ENCODE results near the gene TM2D3.
A peak's percentile ranks its signal among the peaks of the same experiment; 100 is the strongest.

Gene TM2D3, protein sequence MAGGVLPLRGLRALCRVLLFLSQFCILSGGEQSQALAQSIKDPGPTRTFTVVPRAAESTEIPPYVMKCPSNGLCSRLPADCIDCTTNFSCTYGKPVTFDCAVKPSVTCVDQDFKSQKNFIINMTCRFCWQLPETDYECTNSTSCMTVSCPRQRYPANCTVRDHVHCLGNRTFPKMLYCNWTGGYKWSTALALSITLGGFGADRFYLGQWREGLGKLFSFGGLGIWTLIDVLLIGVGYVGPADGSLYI

DNA sequence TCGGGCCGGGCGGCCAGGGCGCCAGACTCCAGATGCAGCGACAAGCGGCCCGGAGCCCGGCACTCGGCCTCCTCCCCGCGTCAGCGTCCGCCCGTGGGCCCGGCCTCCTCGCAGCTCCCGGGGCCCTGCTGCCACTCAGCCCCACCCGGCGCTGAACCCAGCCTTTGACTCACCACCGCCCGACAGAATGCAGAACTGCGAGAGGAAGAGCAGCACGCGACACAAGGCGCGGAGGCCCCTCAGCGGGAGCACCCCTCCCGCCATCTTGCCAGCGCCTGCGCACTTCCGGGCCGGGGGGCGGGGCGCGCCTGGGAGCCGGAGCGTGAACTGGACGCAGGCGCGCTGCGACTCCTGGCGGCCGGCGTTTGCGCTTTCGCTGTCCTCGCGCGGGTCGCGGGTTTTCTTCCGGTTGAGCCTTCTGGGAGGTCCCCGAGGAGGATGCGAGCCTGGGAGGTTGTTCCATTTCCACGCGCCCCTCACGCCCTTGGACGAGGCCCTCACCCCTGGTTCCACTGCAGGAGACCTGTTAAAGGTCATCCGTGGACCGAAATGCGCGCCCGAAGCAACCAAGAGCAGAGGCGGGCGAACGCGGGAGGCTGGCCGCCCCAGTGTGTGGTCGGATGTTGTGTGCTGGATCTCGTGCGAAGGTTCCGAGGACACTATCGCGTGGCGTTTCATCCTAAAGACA lies at the start of gene TM2D3:
TM2D3 (minus strand) TSS at position 284 of the 688 bp plus-strand sequence; CDS start at position 264, 20 bp downstream.
- peak; percentile 93 for DNase-seq (ENCODE audit: low spot score)

DNA sequence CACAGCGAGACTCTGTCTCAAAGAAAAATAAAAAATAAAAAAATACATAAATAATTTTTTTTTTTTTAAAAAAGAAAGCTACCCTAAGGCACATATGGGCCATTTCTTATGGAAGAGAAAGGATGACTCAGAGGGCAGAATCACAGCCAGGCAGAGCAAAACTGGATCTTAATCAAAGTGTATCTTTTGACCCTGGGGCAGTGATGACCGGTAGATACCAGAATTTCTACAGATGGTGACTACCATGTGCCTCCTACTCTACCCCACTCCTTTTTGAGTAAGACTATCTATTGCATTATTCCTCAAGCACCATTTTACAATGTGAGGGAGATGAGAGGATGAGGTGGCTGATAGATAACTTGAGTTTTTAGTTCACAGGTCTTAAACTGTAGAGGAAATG lies 46.1 kb upstream of the TM2D3 start:
- no peak for DNase-seq (ENCODE audit: low spot score)

DNA sequence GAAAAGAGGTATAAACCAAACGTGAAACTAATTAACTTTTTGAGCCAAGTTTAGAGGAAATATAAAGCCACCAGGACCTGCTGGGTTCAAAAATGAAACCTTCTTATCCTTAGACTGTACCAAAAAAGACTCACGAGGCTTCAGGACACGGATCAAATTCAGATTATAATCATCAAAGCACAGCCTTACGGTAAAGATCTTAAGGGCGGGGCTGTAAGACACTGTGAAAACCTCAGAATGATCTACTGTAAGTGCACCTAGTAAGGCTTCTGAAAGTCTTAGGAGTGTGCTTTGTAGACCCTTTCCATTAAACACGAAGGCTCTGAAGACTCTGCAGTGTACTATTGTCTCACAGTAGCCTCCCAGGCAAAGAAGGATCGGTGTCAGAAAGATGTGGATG lies 45.3 kb upstream of the TM2D3 start:
- DNase-seq (ENCODE audit: low spot score) = no peak

DNA sequence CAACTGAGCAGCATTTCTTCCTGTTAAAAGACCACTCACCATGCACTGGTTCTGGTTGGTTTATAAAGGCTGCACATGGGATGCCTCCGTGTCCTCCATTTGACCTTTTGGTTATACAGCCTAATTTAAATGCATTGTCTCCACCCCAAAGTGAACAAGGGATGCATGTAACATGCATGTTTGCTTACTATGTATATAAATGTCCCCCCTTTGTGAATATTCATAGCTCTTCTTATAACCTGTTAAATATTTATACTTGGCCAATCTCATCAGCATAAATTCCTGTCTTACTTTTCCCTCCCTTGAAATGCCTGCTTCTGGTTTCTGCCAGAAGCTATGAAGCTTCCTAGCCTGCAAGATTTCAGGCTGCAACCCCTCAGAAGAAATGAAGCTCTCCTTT lies 44.6 kb upstream of the TM2D3 start:
- no peak for DNase-seq (ENCODE audit: low spot score)

DNA sequence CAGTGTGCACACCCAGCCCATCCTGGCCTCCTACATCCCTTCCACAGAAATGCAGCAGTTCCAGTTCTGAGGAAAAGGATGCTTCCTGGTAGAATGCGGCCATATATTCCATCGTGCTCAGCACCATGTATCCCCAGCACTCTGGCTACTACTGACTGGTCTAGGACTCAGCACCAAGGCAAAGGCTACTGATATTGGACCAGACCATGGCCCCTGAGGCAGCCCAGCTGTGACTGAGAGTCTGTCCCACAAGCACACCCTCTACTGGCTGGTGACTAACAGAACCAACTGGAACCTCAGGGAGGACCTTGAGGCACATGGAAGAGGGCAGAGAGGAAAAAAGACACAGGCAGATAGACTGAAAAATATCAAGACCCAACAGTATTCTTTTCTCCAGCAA lies 42.1 kb upstream of the TM2D3 start:
- DNase-seq (ENCODE audit: low spot score) = no peak

DNA sequence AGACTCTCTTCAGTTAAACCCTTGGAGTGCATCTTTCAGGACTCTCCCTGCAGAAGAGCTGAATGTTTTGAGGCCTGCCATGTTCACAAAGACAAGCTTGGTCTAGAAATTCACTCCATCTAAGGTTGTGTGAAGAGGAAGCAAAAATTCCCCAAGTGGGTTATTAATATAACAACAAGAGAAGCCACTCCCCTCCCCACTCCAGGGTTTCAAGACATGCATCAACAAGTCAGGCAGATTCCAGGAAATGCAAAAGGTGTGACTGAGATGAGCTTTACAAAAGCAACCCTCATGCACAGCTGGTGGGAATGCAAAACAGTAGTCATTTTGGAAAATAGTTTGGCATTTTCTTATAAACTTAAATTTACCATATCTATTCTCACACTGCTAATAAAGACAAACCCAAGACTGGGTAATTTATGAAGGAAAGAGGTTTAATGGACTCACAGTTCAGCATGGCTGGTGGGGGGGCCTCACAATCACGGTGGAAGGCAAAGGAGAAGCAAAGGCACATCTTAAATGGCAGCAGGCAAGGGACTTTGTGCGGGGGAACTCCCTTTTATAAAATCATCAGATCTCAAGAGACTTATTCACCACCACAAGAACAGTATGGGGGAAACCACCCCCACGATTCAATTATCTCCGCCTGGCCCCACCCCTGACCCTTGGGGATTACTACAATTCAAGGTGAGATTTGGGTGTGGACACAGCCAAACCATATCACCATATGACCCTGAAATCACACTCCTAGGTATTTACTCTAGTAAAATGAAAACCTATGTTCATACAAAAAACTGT lies 40.8 kb upstream of the TM2D3 start:
- no peak for DNase-seq (ENCODE audit: low spot score)

DNA sequence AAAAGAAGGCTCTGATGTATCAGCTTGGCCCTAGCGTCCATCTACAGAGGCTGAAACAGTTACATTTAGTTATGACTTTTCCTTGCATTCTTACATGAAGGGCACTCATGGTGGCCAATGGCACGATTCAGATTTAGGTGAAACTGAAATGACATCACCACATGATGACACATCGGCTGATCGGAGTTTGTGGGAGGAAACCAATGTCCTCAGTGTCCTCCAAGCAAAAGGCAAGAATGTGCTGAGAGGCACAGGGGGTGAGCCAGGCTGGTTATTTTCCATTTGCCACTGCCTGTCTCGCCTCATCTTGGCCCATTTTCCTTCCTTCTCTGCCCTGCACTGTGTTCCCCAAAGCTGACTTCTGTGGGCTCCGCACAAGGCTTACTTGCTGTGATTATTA lies 37.7 kb upstream of the TM2D3 start:
- DNase-seq (ENCODE audit: low spot score) = no peak

DNA sequence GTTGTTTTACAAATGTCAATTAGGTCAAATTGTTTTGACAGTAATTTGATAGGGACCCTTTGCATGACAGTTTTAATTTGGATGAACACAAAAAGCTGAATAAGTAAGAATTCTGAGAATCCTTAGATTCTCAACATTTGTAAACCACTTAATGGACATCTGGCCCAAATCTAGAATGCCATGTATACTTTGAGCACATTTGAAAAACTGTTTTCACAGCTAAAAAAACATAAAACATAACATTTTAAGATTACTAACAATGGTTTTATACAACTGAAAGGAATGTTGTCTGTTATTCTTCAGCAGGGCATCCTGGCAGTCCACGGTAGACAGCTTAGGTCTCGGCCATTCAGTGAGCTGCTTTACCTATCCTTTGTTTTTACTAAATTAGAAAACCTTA lies 34.5 kb upstream of the TM2D3 start:
- no peak for DNase-seq (ENCODE audit: low spot score)

DNA sequence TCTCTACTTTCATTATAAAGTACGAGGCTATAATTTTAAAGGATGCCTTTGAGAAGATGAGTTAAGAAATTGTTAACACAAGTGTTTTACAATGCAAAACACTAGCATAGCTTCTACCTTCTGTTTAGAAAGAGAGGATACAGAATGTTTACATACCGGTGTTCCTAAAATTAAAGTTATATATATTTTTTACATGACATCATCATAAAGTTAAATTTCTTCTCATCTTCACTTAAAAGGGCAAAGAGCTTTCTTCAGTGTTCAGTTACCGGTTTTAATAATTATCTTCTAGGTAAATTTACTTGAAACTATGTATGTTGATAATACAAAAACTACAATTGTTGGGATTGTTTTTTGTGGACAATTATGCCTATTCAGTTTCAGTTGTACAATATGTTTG lies 32.7 kb upstream of the TM2D3 start:
- DNase-seq (ENCODE audit: low spot score) = no peak

DNA sequence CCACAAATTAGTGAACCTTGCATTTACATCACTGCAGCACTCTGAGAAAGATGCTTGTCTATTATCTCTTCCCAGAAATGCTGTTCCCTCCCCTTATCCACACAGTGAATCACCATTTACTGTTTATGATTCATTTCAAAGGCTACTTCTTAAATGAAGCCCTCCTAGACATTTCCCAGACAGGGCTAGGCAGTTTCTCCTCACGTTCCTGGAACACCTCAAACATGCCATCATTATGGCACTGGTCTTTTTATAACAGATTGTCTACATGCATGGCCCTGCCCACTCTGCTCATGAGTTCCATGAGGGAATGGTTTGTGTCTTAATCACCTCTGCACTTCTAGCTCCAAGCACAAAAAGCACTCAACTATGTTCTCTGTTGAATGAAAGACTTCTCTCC lies 32.2 kb upstream of the TM2D3 start:
- DNase-seq (ENCODE audit: low spot score) = no peak

DNA sequence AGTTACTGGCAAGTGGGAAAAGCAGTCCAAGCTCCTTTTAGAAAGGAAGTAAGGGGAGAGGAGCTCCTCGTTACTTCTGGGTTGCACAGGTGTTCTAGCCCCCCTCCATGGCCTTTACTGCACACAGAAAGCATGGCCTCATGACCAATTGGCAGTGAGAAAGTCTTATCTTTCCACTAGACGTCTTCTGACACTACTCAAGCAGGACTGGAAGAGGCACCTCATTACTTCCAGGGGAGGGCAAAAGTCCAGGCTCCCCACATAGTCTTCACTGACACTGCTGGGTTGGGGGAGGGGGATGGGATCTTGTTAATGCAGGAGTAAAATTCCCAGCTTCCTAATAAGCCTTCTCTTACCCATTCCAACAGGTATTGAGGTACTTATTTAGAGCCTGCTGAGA lies 27.6 kb upstream of the TM2D3 start:
- no peak for DNase-seq (ENCODE audit: low spot score)

DNA sequence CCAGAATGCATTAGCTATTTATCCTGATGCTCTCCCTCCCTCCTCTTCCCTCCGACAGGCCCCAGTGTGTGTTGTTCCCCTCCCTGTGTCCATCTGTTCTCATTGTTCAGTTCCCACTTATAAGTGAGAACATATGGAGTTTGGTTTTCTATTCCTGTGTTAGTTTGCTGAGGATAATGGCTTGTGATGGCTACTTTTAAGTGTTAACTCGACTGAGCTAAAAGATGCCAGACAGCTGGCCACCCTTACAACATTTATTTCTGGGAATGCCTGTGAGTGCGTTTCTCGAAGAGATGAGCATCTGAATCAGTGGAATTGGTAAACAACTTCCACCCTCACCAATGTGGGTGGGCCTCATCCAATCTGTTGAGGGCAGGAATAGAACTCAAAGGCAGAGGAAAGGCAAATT lies 24.7 kb upstream of the TM2D3 start:
- no peak for DNase-seq (ENCODE audit: low spot score)

DNA sequence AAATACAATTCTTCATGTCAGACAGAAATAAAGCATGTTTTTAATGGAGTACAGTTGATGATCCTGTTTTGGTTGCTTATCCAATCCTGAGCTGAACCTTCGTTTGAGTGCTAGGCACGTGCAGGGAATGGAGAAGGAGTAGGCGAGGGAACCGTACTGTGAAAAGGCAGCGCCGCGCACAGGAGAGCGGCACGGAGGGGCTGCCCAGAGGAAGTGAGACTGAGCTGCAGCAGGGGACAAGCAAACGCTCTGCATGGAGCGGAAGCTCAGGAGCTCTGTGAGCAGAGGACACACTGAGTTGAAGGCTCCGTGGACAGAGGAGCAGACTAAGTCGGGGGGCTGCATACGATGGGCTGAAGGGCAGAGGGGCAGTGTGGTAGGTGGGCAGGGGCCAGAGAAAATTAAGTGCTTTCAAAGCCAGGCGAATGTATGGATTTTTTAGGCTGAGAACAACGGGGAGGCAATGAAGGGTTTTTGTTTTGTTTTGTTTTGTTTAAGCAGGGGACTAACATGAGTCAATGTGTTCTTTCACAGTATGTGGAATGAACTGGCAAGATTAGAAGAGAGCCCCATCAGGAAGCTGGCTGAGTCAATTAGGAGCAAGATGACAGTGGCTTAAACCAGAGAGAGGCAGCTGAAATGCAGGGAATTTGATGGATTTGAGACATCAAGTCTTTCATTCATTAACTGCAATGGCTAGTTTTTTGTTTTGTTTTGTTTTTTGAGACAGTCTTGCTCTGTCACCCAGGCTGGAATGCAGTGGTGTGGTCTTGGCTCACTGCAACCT lies 23.8 kb upstream of the TM2D3 start:
- no peak for DNase-seq (ENCODE audit: low spot score)

DNA sequence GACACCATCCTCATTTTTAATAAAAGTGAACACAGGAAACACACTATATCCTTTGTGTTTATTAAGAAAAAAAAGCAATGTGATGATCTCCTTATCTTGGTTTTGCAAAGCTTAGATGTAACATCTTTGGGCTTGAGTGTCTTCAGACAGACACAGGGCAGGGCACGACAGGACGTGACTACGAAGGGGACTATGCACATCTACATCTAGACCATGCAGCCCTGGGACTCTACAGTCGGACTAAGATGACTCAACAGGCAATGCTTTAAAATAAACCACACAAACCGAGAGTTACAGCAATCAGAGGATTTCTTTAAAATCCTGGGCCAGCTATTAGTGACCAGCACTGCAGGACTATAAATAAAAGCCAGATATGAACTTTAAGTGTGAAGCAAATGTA lies 22.8 kb upstream of the TM2D3 start:
- no peak for DNase-seq (ENCODE audit: low spot score)

DNA sequence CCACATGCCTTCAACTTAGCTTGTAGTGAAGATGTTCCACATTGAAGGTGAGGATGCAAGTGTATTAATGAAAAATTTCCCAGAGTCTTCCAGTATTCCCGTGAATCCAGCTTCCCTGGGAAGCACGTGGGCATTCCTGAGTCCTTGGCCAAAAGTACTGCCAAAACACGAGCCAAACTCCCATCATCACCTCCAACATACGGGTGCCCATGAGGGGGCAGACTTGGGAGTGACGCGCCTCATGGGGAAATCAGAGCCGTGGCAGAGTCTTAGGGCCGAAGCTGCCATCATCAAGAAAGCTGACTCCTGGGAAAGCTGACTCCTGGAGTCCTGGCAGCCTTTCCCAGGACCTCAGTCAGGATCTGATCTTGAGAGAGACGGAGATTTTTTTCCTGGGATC lies 20.1 kb upstream of the TM2D3 start:
- no peak for DNase-seq (ENCODE audit: low spot score)

DNA sequence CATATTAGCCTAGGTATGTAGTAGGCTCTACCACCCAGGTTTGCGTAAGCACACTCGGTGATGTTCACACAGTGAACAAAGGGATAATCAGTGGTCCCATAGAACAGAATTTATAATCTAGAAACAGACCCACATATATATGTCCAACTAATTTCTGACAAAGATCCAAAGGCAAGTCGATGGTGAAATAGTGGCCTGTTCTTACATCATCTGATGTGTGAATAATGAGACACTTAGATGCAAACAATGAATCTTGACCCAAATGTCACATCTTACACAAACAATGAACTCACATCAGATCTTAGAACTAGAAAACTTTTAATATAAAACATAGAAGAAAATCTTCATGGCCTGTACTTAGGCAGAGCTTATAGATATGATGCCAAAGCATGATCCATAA lies 17.6 kb upstream of the TM2D3 start:
- DNase-seq (ENCODE audit: low spot score) = no peak

DNA sequence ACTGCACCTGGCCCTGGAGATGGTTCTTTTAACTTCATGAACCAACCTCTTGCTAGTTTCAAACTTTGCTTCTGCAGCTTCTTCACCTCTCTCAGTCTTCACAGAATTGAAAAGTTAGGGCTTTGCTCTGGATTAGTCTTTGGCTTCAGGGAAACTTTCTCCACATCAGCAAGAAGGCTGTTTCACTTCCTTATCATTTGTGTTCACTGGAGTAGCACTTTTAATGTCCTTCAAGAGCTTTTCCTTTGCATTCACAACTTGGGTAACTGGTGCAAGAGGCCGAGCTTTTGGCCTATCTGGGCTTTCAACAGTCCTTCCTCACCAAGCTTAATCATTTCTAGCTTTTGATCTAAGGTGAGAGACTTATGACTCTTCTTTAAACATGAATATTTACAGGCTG lies 15.7 kb upstream of the TM2D3 start:
- DNase-seq (ENCODE audit: low spot score) = no peak

DNA sequence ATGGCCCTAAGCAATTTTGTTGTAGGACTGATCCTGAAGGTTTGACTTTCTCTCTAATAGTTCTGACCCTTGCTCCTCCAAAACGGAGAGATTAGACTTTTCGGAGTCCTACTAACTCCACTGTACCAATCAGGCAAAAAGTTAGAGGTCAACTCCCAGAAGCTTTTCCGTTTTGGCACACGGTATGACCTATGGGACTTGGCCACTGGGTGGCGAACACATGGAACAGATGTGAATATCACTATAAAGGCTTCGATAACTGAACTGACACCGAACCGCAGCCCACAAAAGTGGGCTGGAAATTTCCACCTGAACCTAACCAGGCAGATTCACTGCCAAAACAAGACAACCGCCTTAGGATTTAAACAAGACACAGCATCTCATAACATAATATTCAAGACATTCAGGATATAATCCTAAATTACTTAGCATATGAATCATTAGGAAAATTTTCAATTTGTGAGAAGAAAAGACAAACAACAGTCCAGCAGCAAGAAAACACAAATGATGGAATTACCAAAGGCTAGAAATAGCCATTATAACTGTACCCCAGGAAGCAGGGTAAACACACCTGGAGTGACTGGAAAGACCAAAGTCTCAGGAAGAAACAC lies 12.2 kb upstream of the TM2D3 start:
- peak; percentile 37 for DNase-seq (ENCODE audit: low spot score)

DNA sequence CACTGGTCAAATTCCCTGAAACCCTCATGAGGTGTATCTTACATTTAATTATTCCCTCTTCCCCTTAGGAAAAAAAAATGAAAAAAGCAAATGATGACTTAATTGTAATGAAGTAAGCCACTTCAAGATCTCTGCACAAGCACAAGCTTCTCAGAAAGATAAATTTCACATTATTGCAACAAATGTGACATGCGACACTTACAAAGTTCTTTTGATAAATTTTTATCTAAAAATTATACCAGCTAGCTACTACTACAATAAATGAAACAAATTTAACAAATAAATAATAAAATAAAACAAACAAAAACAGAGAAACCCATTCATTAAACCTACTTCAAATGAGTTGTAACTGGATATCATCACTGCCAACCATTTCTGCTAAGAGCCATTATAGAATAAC lies 10.0 kb upstream of the TM2D3 start:
- DNase-seq (ENCODE audit: low spot score) = no peak

DNA sequence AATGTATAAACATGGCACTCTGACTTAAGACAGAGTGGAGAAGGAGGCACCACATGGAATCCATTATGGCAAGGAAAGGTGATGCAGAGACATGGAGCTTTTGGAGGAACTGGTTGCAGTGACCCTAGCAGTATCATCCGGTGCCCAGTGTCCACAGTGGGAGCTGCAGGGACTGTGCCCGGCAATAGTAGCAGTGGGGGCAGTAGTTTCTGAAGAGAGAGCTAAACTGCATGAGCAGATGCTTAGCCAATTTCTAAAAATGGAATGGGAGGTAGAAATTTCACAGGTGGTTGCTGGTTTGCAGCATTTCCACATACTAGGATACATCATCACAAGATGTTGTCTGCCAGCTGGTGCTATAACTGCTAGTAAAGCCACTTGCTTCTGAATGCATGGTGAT lies 7.8 kb upstream of the TM2D3 start:
- no peak for DNase-seq (ENCODE audit: low spot score)

DNA sequence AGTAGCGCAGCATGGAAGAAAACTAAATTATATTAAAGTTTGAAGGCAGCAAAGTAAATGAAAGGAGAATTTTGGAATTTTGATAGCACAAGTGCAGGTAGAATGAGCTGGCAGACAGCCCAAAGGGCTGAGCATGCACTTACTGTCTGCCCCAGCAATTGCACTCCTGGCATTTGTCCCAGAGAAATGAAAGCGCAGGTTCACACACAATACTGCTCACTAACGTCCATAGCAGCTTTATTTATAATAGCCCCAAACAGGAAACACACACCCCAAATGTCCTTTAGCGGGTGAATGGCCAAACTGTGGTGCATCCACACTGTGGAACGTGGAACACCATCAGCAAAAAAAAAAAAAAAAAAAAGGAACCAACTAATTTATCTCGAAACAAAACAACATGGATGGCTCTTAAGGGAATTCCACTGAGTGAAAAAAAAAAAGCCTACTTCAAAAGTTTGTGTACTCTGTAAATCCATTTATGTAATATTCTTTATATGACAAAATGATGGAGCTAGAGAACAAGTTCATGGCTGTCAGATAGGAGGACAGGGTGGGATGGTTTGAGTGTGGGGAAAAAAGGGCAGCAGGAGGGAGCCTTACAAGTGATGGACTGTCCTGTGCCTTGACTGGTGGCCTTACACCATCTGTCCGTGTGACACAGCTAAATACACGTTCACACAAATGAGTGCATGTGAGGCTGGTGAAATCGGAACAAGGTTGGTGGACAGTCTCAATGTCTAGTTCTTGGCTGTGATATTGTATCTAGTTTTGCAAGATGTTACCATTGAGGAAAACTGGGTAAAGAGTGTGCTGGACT lies 6.0 kb upstream of the TM2D3 start:
- no peak for DNase-seq (ENCODE audit: low spot score)
